ENCODE data around the gene ATXN1.

- TF ChIP-seq CTCF (IDR thresholded peaks at IDR 0.05; ENCODE audit: insufficient read depth, low read length, poor library complexity, severe bottlenecking): no peak
- no peak for TF ChIP-seq EZH2phosphoT487 (conservative IDR thresholded peaks at IDR 0.05; ENCODE audit: low read length)
These were observed 63.7 kb downstream of the ATXN1 start for GRCh38 chr6:16697437-16698161.
